HG03060 (cell line): Measurements from ENCODE around the gene TBL1XR1.
"Not testable (repeated sequence)": the region's sequence is repeated elsewhere in the genome, so short reads cannot be mapped to it uniquely, and the experiment has no call there.

Source experiments
- ATAC-seq: cut with Tn5 transposase; IDR thresholded peaks from one replicate; pipeline ENCODE4 v1.9.1; 2021; ENCODE audit warnings: low read depth, moderate number of reproducible peaks; ENCODE audit not compliant: unreplicated experiment

The TBL1XR1 gene

GRCh38 chr3:177146646-177147045 lies 50.6 kb downstream of the TBL1XR1 start:
- ATAC-seq: no peak

GRCh38 chr3:177145954-177146353 lies 51.3 kb downstream of the TBL1XR1 start:
- no peak for ATAC-seq

GRCh38 chr3:177145381-177145780 lies 51.9 kb downstream of the TBL1XR1 start:
- ATAC-seq: no peak

GRCh38 chr3:177144922-177145321 lies 52.4 kb downstream of the TBL1XR1 start:
- ATAC-seq: peak; percentile 39

GRCh38 chr3:177141899-177142646 lies 55.2 kb downstream of the TBL1XR1 start:
- no peak for ATAC-seq

GRCh38 chr3:177141471-177141870 lies 55.8 kb downstream of the TBL1XR1 start:
- no peak for ATAC-seq

GRCh38 chr3:177139220-177139619 lies 58.1 kb downstream of the TBL1XR1 start:
- not testable (repeated sequence) for ATAC-seq

GRCh38 chr3:177137774-177138705 lies 59.2 kb downstream of the TBL1XR1 start:
- ATAC-seq: no peak

GRCh38 chr3:177136741-177137140 lies 60.5 kb downstream of the TBL1XR1 start:
- ATAC-seq: no peak

GRCh38 chr3:177135841-177136492 lies 61.3 kb downstream of the TBL1XR1 start:
- ATAC-seq: no peak

- ATAC-seq: no peak
These were observed 62.5 kb downstream of the TBL1XR1 start for GRCh38 chr3:177134816-177135210.

- ATAC-seq: no peak
These were observed 63.1 kb downstream of the TBL1XR1 start for GRCh38 chr3:177133860-177134815.

- no peak for ATAC-seq
These were observed 65.2 kb downstream of the TBL1XR1 start for GRCh38 chr3:177131927-177132636.

GRCh38 chr3:177127008-177127407 lies 70.3 kb downstream of the TBL1XR1 start:
- ATAC-seq: no peak

- ATAC-seq: no peak
These were observed 71.1 kb downstream of the TBL1XR1 start for GRCh38 chr3:177126015-177126773.

GRCh38 chr3:177124882-177125281 lies 72.4 kb downstream of the TBL1XR1 start:
- no peak for ATAC-seq

GRCh38 chr3:177123822-177124221 lies 73.5 kb downstream of the TBL1XR1 start:
- ATAC-seq: no peak

- ATAC-seq: no peak
These were observed 75.0 kb downstream of the TBL1XR1 start for GRCh38 chr3:177122183-177122856.
